Subcutaneous adipose tissue (tissue), 4 donors: ENCODE measurements around the gene GEMIN4. TPM values are rescaled to one million over a fixed set of nuclear protein-coding genes. Genes with fewer than 3 reads are reported as not detected.

ENCODE experiments used
- total RNA-seq, 4 donors: library from RNA; depleted of rRNA; stranded (reverse); fragments of >200 nt; gene quantifications; one replicate each; pipeline ENCODE4 v1.1.0, GENCODE V29; 2016
- TF ChIP-seq, protein P1 (sequence below): fragments of 450-650 bp; IDR thresholded peaks from one replicate; pipeline ENCODE4 v1.5.1; 2016; ENCODE audit warnings: low read depth, mild to moderate bottlenecking, control low read depth, antibody characterized with exemption, moderate library complexity

Gene GEMIN4
- total RNA-seq, 4 donors from 2014 or later: 11.1 to 25.1 (median 14.7) TPM

DNA sequence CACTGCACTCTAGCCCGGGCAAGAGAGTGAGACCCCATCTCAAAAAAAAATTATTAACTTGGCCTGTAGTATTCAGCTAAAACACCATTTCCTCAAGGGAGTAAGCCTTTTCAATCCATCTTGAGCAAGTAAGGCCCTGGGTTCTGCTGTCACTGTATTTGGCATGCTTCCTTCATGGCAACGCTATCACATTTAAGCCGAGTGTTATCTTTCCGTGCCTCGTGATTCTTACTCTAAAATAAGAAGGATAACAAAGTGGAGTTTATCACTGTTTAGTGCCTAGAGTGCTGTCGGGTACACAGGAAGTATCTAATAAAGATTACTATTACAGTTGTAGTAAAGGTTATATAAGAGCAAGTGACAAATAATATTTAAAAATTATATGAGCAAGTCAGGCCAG lies 46.2 kb downstream of the GEMIN4 start:
- TF ChIP-seq, protein P1, sequence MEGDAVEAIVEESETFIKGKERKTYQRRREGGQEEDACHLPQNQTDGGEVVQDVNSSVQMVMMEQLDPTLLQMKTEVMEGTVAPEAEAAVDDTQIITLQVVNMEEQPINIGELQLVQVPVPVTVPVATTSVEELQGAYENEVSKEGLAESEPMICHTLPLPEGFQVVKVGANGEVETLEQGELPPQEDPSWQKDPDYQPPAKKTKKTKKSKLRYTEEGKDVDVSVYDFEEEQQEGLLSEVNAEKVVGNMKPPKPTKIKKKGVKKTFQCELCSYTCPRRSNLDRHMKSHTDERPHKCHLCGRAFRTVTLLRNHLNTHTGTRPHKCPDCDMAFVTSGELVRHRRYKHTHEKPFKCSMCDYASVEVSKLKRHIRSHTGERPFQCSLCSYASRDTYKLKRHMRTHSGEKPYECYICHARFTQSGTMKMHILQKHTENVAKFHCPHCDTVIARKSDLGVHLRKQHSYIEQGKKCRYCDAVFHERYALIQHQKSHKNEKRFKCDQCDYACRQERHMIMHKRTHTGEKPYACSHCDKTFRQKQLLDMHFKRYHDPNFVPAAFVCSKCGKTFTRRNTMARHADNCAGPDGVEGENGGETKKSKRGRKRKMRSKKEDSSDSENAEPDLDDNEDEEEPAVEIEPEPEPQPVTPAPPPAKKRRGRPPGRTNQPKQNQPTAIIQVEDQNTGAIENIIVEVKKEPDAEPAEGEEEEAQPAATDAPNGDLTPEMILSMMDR: no peak

DNA sequence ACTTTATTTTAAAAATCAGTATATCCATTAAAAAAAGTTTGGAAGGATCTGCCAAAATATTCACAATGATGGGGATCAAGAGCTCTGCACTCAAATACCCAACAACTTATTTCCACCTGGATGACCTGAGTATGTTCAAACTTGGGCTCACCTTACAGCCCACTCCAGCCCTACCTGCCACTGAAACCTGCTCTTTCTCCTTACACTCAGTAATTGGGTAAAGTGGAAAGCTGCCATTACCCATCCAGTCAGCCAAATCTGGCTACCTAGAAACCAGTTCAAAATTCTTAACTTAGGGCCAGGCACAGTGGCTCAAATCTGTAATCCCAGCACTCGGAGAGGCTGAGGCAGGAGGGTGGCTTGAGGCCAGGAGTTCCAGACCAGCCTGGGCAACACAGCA lies 47.1 kb downstream of the GEMIN4 start:
- TF ChIP-seq, protein P1: no peak

DNA sequence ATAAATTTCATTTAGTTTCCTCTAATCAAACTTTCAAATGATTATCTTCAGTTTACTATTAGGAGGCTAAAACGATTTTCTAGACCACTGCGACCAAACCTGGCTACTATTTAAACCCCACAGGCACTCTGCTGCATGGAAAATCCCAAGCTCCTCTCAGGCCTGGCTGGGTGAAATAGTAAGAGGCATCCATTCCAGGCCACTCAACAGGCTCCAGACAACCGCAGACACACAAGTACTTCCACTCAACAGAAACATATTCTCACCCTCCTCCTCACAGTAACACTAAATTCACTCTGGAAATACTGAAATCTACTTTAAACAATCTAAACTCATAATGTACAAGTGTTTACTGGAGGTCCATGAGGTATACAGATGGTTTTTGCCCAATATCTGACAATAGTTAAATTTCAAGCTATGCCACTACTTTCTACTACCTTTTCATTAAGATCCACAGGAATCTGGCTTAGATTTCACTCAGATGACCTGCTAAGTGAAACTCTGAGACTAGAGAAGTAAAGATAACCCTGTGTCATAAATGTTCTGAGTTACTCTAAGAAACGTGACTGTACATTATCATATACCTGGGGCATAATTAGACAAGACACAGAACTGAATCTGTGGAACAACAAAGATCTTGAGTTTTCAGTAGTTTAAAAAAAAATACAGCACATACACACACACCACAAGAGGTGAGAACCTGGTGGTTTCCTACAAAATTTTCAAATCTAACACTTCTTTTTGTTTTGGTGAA lies 47.8 kb downstream of the GEMIN4 start:
- TF ChIP-seq, protein P1: no peak

DNA sequence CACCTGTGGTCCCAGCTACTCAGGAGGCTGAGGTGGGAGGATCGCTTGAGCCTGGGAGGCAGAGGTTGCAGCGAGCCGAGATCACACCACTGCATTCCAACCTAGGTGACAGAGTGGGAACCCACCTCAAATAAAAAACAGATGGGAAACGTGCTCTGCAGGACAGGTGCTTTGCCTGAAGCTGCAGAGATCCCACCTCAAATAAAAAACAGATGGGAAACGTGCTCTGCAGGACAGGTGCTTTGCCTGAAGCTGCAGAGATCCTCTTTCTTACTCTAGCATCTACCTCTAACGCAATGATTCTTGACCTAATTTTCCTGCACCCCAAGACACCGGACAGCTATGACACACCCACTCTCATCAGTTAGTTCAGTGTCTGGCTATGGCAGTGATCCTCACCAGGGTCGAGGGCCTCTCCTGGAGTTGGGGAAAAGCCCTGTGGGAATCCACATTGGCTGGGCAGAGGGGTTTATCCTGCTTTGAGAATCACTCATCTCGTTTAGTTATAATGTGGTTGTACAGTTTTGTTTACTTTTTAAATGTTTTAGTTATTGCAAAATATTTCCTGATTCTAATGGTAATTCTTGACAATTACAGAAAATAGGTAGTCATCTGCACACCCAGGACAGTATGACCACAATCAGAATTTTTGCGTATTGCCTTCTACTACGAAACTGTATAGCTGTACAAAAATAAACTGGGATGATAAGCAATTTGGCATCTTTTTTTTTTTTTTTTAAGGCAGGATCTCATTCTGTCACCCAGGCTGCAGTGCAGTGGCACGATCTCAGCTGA lies 48.8 kb downstream of the GEMIN4 start:
- TF ChIP-seq, protein P1: no peak

DNA sequence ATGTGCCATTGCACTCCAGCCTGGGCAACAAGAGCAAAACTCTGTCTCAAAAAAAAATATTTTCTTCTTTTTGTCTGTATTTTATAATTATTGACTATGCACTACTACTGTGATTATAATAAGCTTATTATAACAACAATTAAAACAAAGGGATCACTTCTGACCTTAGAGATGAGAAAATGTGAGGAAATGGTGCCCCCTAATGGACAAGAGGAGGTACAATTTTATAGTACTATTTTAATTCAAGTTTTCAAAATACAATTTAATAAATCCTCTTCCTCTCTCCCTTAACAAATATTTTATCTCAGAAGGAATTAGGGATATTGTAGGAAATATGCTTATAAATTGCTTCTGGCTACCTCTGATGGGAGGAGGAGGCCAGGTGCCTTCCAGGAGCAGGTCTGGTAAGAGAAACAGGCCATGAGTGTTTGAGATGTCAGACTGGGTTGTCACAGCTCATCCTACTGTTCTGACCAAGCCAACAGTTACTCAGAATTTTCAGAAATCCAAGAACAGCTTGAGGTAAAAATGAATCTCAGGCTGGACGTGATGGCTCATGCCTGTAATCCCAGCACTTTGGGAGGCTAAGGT lies 51.5 kb downstream of the GEMIN4 start:
- TF ChIP-seq, protein P1: no peak

DNA sequence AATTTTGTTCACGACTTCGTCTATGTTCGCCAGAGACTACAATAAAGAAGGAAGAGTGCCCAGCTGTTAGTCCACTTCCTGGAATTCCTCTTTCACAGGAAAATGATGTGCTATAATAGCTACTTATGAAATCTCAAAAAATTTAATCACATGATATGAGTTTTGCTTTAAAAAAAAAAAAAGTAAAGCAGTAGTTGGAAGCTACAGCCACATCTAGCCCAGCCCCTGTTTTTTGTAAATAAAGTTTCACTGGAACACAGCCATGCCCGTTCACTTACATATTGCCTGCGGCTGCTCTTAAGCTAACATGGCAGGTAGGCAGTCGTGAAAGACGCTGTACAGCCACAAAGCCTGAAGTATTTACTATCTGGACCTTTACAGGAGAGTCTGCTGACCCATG lies 52.7 kb downstream of the GEMIN4 start:
- TF ChIP-seq, protein P1: no peak

DNA sequence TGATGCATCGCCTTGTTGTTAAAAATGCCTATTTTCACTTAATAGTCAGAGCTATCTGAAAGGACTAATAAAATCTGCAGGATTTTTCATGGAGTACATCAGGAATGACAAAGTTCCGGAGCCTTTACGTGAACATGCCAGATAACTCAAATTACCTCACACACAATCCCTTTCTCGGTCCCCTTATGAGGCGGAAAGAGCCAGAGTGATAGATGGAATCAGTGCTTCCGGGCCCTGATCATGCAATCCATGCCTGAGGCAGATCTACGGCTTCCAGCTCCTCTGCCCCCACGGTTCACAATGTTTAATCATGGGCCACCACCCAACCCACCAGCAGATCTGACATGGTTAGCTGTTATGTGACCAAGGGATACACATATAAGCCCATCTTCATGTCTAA lies 54.4 kb downstream of the GEMIN4 start:
- TF ChIP-seq, protein P1: no peak
